ENCODE data around the gene LHPP. TPM values are rescaled to one million over a fixed set of nuclear protein-coding genes. Genes with fewer than 3 reads are reported as not detected.

Gene LHPP
- total RNA-seq, 2 donors from 2014 or later = 4.9 to 9.9 TPM

- Histone ChIP-seq H3K27me3 (no peaks in the 10 kb centered on the region), H3K36me3 (replicated peaks in 1 of 2; ENCODE audit: insufficient read depth in 1 of 2, low read depth in 2 of 2) (no peaks in the 10 kb centered on the region), H3K4me3 (no peak overlapping the region), H3K27ac (peak overlapping the region in 2 of 4 donors; percentile 34 to 65), H3K9me3 (no peaks in the 10 kb centered on the region), H3K4me1 (peaks cover 23% of the 10 kb centered on the region)
- intact Hi-C loops (cut with DNase I) = loop anchor here (10.0 kb wide), 1 partner anchor 302 kb away; no protein-coding TSS in a partner anchor
- DNase-seq (no peak), ATAC-seq (peak; percentile 39)
- TF ChIP-seq CTCF (IDR thresholded peaks at IDR 0.05) = no peak
- TF ChIP-seq POLR2A (IDR thresholded peaks at IDR 0.05) = no peak
- WGBS, 2 donors = 78% methylated on average over 12 of the region's 13 CpGs; no CpG with 5 or more reads in 1 of the 2 donors
Measured at GRCh38 chr10:124522131-124522932, 60.7 kb downstream of the LHPP start.

DNA sequence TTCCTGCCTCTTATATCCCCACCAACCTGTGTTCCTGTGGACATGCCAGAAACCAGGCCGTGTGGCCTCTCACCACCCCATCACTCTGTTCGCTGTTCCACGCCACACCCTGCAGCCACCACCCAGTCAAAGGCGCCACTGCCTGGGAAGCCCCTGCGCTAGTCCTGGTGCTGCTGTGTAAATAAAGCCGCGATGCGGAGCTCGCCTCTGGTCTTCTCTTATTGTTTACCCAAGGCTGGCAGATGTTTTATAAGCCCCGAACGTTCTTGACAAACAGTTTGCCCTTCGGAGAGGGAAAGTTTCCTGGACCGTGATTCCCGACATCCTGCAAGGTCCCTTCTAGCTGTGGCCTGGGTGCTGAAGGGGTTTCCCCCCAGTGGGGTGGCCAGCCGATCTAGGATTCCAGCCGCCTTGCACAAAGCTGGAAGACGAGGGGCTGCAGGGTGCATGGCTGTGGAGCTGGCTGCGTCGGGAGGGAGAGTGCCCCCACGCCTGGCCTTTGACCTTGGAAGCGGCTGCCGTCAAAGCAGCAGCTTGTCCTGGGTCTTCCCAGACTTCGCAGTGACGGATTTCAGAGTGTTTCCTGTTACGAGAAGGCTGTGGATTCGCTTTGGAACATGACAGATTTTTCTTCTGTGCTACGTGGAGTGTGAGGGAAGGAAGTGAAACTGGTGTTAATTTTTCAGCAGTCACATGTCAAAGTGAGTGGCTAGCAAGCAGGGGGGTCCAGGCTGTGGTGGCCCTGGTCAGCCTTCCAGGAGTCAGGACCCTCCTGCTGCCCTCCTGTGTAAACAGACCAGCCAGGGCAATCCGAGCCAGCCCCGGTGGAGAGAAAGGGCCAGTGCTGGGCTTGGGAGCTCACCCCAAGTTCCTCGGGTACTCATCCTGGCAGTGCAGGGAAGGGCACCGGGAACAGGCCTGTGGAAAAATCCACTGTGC lies 61.6 kb downstream of the LHPP start:
- DNase-seq = peak in 1 of 4 donors; percentile 48
- 55 to 64% methylated on average over 20 to 31 of the region's 31 CpGs for WGBS, 2 donors
- H3K27me3 ChIP-seq = no peaks in the 10 kb centered on the region
- H3K4me3 ChIP-seq = no peak overlapping the region
- H3K27ac ChIP-seq = peak overlapping the region in 2 of 4 donors; percentile 31 to 65
- H3K4me1 ChIP-seq = peaks cover 23% of the 10 kb centered on the region
- peak; percentile 16 for ATAC-seq
- intact Hi-C loops (cut with DNase I) = loop anchor here (10.0 kb wide), 1 partner anchor 302 kb away; no protein-coding TSS in a partner anchor
- no peaks in the 10 kb centered on the region for H3K36me3 ChIP-seq (replicated peaks in 1 of 2; ENCODE audit: insufficient read depth in 1 of 2, low read depth in 2 of 2)
- no peaks in the 10 kb centered on the region for H3K9me3 ChIP-seq
- TF ChIP-seq POLR2A (IDR thresholded peaks at IDR 0.05) (no peak), CTCF (IDR thresholded peaks at IDR 0.05) (no peak)

- H3K27ac ChIP-seq = peak overlapping the region in 2 of 4 donors; percentile 4 to 6
- ATAC-seq (no peak), DNase-seq (no peak)
- WGBS, 2 donors = 56 to 74% methylated on average over 5 of the region's 5 CpGs
- intact Hi-C loops (cut with DNase I) = loop anchor here (10.0 kb wide), 1 partner anchor 301 kb away; no protein-coding TSS in a partner anchor
- no peak overlapping the region for H3K4me3 ChIP-seq
- no peaks in the 10 kb centered on the region for H3K27me3 ChIP-seq
- H3K9me3 ChIP-seq = no peaks in the 10 kb centered on the region
- H3K4me1 ChIP-seq = peaks cover 23% of the 10 kb centered on the region
- H3K36me3 ChIP-seq (replicated peaks in 1 of 2; ENCODE audit: insufficient read depth in 1 of 2, low read depth in 2 of 2) = no peaks in the 10 kb centered on the region
- TF ChIP-seq CTCF (IDR thresholded peaks at IDR 0.05) = no peak
Measured at GRCh38 chr10:124523901-124524300, 62.3 kb downstream of the LHPP start.

DNA sequence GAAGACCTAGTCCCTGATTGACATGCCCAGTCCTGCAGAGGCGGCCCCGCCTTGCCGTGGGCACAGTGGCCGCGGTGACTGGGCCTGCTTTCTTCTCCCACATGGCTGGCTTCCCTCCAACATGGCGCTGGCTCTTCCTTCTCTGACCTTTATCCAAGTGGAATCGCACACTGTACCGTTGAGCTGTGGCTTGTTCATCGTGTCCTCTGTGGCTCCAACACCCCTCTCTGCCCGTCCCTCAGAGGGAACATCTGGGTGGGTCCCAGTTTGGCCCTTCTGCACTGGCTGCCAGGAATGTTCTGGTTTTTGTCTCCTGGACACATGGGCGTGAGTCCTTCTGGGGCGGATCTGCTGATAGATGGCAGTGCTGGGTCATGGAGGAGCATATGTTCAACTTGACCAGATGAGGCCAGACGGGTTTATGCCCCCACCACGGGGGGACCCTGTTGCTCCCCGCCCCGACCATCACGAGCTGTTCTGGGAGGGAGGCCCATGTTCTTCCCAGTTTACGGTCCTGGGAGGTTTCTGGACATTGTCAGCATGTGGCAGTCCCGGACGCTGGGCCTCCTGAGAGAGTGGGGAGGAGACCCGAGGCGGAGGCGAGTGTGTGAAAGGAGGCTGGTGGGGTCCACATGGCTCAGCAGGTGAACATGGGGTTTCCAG lies 63.5 kb downstream of the LHPP start:
- intact Hi-C loops (cut with DNase I) = loop anchor here (10.0 kb wide), 1 partner anchor 300 kb away; no protein-coding TSS in a partner anchor

More for the DNA sequence above, 63.5 kb downstream of the LHPP start:
- Histone ChIP-seq H3K36me3 (replicated peaks in 1 of 2; ENCODE audit: insufficient read depth in 1 of 2, low read depth in 2 of 2) (no peaks in the 10 kb centered on the region), H3K9me3 (no peaks in the 10 kb centered on the region), H3K4me3 (no peak overlapping the region), H3K4me1 (peaks cover 26% of the 10 kb centered on the region), H3K27ac (no peak overlapping the region), H3K27me3 (no peaks in the 10 kb centered on the region)
- 81 to 86% methylated on average over 16 to 23 of the region's 23 CpGs for WGBS, 2 donors
- no peak for TF ChIP-seq POLR2A (IDR thresholded peaks at IDR 0.05)
- no peak for TF ChIP-seq CTCF (IDR thresholded peaks at IDR 0.05)
- peak in 1 of 4 donors; percentile 25 for DNase-seq
- ATAC-seq = peak; percentile 5
